HG02588 (cell line): ENCODE data around the gene CSMD2.

Experiments
- ATAC-seq: cut with Tn5 transposase; IDR thresholded peaks from one replicate; pipeline ENCODE4 v1.9.1; 2021; ENCODE audit warnings: mild to moderate bottlenecking, moderate library complexity; ENCODE audit not compliant: unreplicated experiment

The CSMD2 gene

DNA sequence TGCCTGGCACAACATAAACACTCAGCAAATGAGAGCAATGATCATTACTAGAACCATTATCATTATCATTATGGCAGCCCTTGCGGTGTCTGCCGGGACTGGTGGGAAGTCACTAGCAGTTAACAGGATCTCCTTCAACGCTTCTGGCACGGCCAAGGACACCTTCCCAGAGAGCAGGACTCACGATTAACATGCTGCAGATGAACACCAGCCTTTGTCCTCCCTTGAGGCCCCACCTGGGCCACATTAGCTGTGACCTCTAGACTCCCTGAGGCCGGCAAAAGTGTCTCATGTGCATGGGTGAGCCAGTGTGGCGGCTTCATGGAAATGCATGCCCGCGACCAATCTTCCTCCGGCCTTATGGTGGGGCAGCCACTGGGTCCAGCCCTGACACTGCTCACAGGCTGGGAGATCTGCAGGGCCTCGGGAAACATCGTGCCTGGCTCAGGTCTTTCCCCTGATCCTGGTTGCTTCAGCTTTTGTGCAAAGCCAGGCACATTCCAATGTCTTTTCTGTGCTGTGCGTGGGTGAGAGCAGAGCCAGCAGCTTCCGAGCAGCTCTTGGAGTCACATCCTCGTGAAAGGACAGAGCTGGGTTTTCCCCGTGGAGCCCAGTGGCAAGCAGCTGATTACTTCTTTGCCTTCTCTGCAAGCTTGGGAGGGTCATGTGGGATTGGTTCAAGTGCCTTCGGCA, 193.9 kb downstream of the CSMD2 start:
- ATAC-seq, result no peak

DNA sequence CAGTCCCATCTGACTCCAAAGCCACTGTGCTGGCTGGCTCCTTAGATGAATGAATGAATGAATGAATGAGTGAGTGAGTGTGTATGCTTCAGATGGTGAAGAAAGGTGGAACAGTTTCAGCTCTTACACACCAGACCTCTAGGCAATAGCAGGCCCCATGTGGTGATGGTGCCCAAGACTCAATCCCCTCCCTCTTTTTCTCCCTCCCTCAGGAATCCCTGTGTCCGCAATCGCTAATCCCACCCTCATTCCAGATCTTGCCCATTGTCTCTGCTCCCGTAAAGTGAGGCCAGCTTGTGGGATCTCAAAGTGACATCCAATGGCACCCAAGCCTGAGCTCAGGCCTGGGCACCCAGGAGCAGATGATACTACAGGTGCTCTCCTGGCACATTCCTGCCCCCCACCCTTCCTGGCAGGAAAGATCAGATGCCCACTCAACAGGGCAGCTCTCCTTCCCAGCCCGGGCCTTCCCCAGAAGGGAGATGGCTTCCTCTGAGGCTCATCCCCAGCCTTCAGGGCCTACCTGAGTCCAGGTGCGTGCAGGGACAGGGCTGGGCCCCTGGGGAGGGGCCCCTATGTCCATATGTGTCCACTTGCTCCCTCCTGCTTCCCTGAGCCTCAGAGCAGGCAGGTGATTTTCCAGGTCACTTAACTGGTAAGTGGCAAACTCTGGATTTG, 194.7 kb downstream of the CSMD2 start:
- no peak for ATAC-seq

DNA sequence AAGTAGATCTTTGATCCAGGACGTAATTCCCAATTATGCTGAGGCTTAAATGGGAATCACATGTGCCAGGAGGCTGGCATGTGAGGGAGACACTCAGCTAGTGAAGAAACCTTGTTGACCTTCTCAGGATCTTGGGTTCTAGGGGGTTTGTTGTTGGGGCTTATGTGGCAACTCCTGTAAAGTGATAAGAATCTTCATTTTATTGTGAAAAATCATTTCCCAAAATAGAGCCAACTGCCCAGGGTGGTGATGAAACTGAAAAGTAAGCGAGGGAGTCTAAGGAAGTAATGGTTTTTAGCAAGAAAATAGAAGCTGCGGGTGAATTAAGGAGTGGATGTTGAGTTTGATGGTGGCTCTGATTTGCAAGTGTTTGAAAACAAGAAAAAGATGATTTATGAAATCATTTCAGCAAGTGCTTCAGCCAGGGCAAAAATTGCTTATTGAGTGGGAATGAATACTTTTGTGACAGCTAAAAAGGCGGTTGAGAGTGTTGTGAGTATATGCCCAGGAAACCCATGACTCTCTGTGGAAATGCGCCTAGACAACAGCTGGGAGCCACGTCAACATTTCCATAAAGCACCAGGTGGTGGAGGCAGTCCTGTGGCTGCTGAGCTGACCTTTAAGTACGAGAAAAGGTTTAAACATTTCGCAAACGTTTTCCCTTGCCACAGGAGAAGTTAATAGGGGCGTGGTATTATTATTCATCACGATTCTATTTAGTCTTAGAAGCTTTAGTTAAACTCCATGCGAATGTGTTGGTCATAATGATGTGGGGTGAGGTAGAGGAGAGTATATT, 198.5 kb downstream of the CSMD2 start:
- ATAC-seq, result no peak

DNA sequence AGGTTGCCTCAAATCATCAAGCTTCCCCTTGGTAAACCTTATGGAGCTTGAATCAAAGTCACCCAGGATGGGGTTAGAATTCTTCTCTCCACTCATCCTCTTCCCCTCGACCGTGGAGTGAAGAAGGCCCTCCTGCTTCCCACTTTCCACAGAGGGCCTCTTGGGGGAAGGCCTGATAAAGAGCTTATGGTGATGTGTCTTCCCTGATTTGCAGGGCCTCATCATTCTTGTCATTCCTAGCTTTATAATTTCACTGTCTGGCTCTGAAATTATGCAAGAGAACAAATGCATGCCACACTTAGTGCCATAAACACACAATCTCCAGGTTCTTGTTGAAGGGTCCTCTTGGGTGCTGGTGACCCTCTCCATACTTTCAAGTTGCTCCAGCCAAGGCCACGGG, 199.9 kb downstream of the CSMD2 start:
- ATAC-seq, result no peak

DNA sequence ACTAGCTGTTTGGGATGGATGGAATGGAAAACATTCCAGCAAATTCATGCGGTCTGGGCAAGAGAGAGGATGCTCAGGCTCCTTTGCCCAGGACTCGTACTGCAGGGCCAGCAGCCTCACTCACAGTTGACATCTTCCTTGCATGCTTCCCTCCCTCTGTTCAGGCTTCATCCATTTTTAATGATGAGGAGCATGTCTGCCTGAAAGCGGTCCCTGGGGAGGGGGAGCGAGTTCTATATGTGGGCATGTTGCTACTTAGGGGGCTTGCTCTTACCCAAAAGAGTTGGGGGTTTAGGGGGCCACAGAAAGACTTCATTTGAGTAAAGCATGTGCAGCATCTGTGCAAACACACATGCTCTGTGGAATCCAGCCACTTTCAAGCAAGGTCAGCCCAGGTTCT, 203.0 kb downstream of the CSMD2 start:
- no peak for ATAC-seq

DNA sequence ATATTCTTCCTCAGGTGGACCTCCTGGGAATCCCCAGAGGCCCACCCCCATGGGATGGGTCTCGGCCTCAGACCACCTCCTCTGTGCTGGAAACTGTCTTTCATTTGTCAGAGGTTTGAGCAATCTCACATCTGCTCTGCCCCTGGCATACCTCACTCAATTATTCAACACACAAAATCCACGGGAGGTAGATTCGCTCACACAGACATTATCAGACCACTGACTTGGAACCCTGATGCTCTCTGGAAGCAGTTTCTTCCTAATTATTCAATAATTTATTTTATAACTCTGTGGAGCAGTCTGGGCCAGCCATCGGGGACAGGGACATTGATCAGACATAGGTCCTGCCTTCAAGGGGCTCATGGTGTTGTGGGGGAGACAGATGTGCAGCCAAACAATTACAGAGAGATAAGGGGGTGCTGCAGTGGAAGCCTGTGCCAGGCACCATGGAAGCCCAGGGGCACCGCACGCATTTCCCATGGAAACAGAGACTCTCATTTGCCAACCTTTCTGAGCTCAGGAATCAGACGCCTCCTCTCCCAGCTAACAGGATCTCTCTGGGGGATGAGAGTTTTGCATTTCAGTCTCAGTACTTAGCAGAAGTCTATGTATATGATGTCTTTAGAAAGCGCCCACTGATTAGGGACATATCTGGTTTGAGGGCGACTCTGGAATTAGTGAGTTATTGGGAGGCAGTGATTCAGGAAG, 204.7 kb downstream of the CSMD2 start:
- ATAC-seq, result no peak

DNA sequence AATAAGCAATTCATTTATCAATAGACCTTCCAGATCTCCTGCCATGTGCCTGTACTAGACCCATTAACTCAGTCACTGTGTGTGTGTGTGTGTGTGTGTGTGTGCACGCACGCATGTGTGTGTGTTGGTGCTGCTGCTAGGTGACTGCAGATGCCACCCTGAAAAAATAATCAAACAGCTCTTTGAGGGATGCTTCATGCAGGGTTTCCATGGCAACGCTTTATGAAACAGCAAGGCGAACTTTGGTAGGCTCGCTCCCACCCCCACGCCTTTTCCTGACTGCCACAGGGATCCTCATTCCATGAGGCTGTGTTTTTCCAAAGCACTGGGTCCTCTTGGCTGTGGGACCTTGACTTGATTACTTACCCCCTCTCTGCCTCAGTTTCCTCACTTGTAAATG, 207.2 kb downstream of the CSMD2 start:
- no peak for ATAC-seq

DNA sequence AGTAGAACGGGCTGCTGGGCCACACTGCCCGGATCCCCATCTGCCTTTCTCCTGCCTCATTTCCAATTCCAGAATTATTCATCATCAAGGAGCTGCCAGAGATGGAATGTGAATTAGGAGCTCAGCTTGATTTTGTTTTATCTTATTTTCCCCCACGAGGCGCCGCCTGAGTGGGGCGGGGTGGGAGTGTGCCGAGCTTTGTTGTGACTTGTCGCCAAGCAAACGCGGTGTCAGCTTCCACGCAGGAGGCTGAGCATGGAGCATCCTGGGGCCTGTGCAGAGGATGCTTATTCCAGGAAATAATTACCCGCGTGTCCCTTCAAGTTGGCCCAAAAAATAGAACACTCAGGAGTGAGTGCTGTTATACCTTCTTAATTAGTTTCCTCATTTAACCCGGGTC, 209.9 kb downstream of the CSMD2 start:
- ATAC-seq, result no peak

DNA sequence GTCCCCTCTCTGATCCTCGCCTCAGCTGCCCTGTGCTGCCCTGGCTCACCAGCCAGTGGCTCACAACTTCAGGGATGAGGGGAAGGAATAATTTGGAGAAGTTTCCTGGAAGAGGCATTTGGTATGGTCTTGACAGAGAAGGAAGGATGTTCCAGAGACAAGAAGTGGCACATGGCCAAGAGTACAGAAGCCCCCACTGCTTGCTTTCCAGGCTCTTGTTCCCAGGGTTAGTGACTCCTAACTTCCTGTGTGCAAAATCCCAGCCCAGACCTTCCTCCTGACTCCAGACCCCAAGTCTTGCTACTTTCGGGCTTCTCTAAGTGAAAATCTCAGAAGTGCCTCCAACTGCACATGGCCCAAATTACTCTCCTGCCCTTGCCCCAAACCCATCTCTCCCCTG, 215.5 kb downstream of the CSMD2 start:
- ATAC-seq, result no peak

DNA sequence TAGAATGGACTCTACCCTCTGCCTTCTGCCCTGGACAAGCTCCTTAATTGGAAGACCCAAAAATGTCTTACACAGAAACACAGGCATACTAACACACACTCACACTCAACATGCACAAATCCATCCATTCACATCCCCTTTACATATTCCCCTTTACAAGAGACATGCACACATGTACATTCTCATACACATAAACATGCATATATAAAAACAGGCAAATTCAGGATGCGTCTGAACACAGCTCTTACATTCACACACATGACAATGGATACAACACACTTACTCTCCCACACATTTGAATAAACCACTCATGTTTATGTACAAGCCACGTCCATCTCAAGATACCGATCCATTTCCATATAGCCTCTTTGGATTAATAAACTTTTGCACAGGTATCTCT, 216.7 kb downstream of the CSMD2 start:
- ATAC-seq, result no peak

DNA sequence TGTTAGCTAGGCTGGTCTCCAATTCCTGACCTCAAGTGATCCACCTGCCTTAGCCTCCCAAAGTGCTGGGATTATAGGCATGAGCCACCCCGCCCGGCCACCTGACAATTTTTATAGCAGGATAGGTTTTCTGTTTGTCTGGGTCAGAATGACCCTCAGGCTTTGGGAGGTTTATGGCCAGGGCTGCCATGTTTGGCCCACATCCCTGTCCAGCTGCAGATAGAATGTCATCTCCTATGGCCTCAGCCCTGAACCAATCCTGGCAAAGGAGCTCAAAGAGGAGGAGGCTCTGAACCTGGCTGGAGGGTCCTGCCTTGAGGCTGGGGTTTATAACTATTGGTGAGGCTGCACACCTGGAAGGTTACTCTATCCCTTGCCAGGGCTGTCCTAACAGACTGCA, 218.2 kb downstream of the CSMD2 start:
- no peak for ATAC-seq

DNA sequence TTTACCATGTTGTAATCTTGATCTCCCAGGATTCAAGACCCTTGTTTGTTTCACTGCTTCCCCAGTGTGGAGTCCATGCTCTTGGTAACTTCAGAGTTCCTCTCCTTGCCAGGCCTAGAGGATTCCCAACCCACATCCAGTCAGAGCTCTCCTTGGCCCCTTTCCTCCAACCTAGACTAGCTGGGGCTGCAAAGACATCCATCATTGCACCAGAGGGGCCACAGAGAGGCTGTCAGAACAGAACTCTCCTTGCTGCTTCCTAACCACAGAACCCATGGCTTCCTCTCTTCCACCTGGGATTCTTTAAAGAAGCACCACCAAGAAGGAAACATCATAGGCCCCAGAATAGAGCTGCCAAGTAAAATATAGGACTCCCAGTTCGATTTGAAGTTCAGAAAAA, 220.2 kb downstream of the CSMD2 start:
- no peak for ATAC-seq

DNA sequence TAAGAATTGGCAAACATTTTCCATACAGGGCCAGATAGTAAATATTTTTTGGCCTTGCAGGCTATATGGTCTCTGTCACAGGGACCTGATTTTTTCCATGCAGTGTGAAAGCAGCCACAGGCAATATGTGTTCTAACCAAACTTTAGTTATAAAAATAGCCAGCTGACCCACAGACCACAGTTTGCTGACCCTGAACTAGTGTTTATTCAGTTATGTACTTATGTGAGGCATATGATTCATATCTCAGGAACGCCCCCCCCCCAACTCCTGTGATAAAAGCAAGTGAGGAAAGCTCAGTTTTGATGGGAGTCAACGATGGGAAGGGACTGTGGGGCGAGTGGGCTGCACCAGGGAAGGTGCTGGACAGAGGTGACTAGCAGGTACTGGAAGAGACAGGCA, 221.1 kb downstream of the CSMD2 start:
- no peak for ATAC-seq

DNA sequence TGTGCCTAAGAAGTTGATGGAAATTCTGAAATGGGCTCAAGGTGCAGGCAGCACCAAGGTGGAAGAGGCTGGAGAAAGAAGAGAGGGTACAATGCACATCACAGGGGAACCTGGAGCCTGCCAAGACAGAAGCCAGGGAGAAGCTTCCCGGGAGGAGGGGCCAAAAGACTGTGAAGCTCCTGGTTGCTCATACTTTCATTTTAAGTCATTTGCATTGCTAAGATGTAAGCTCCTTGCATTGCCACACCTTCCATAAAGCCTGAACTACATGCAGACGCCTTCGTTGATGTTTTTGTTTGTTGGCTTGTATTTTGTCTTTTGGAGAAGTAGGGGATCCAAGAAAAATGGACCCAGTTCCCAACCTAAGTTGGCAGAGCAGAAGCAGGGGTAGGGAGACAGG, 232.2 kb downstream of the CSMD2 start:
- no peak for ATAC-seq

DNA sequence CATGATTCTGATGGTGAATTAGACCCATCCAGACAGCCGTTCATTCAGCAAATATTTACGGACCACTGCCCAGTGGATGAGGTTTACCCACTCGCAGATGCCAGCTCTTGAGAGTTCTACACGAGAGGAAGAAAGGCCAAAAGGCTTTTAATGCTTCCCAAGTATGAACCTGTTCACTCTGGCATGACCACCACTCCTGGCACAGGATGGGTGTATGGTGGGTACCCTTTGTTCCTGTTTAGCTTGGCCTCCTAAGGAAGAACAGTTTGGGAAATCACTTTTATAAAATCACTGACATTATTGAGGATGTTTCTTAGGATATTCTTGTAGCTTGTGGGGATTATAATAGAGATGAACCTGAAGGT, 233.9 kb downstream of the CSMD2 start:
- ATAC-seq, result no peak

DNA sequence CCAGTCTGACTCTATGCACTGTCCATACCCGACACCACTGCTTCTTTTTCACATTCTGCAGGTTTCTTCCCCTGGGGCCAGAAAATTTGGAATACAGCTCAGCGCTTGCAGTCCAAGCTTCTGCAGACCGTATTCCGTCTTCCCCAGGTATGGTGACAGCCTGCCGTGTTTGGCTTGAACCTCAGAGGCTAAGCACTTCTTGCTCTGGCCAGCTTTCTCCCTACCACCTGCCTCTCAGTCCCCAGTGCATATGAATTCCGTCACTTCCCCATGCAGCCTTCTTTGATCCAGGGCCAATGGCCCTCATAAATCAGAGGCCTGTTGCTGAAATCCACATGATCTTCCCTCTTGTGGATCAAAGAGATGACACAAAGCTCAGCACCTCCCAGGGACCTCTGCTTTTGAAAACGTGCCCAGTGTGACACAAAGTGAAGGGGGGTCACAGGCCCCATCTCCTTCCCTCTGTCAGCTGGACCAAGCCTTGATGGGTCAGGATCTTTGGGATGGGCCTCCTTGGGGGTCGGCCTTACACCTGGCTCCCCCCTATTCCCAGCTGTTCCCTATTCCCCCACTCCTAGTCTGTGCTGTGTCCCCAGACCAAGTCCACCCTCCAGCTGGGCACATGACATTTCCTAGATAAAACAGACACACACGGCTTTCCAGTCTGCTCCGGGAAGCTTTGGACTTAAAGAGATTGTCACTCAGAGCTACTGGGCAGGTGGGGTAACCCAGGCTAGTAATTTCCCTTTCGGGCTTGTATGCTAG, 234.5 kb downstream of the CSMD2 start:
- ATAC-seq, result no peak

DNA sequence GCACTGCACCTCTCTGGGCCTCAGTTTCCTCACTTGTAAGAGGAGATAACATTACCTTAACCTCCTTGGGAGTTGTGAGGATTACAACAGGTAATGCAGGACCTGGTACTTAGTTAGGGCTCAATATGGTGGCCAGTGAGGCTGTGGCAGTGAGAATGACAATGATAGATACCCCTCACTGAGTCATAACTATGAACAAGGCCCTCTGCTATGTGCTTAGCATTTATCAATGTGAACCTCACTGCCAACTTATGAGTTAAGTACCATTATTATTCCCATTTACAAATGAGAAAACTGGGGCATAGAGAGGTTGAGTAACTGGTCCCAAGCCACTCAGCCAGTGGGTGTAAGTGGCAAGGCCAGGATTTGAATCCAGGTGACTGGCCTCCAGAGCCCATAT, 236.8 kb downstream of the CSMD2 start:
- no peak for ATAC-seq

DNA sequence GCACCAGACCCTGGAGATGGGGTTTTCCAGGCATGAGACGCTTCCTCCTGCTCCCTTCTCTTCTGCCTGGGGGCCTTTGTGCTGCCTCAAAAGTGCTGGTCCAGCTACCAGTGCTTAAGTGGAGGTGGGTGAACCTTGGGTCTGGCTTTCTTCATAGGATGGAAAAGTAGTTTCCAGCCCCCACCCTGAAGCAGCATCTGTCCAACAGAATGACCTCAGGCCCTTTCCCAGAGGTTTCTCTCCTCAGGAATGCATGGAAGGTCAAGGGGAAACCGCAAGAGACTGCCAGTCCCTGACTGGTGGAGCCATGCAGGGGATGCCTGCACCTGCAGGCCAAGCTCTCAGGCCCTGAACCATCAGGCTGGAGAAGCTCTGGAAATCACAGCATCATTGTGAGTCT, 237.3 kb downstream of the CSMD2 start:
- ATAC-seq, result no peak

DNA sequence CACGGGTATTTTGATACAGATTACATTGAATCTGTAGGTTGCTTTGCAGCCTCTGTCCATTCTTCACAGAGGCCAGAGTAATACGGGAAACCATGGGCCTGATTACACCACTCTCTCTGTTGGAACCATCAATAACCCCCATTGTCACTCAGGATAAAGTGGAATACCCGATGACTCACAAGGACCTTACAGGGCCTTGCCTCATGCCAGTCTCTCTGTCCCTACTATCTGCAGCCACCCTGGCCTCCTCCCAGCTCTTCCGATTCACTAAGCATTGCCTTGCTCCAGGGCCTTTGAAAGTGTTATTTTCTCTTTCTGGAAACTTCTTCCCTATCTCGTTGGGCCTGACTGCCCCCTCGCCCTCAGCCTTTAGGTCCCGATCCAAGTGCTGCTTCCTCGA, 239.4 kb downstream of the CSMD2 start:
- no peak for ATAC-seq

DNA sequence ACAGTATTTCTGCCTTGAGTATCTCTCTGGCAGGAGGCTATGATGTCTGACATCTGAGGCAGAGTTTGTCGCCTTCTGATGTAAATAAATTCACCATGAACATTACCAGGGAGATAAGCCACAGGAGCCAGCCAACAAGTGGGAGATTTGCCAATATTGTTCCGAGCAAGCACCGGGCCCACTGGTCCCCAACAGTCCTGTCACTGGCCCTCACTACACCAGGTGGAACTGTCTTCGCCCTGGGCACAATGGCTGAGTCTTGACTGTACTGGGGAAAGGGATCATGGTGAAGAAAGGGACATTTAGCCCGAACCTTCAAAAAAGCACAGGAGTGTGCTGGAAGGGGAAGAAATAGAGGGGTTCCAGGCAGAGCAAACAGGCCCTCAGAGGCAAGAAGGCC, 243.7 kb downstream of the CSMD2 start:
- no peak for ATAC-seq

DNA sequence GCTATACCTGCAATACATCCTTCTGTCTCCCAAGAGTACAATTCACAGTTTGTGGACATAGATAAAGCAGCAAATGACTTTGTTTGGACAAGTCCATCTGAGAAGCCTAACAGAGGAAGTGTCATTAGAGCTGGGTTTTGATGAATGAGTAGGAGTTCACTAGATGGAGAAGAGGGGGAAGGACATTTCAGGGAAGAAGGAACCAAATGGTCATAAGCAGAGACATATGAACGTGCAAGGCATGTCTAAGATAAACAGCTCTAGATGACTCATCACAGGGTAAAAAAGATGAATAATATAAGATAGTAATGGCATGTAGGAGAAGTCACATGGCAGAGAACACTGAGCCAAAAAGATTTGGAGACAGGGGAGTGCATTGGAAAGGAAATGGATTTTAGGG, 246.7 kb downstream of the CSMD2 start:
- ATAC-seq, result no peak
